OCI-LY1 (cell line): ENCODE data around the gene GDF15.

Source experiments
- H2AFZ ChIP-seq: fragments of 200-600 bp; sonication (generic), shearing (Covaris generic); 2 replicates; pipeline ENCODE4 v1.6.0; 2014; ENCODE audit warnings: antibody characterized with exemption, mild to moderate bottlenecking, low read length
- H3F3A ChIP-seq: fragments of 200-600 bp; sonication (generic), shearing (Covaris generic); 2 replicates; pipeline ENCODE4 v1.6.0; 2014; ENCODE audit warnings: mild to moderate bottlenecking, antibody characterized with exemption, low read length, moderate library complexity; ENCODE audit not compliant: insufficient read depth
- H3K27ac ChIP-seq: fragments of 200-600 bp; sonication (generic); 2 replicates; pipeline ENCODE4 v1.5.1; 2014; ENCODE audit warnings: low read length, mixed run types, mild to moderate bottlenecking, low read depth; ENCODE audit not compliant: poor library complexity, severe bottlenecking
- H3K27me3 ChIP-seq: fragments of 200-600 bp; sonication (generic); 2 replicates; pipeline ENCODE4 v1.6.0; 2014; ENCODE audit warnings: antibody characterized with exemption, mild to moderate bottlenecking, low read length, moderate library complexity; ENCODE audit not compliant: insufficient read depth
- H3K36me3 ChIP-seq: fragments of 200-600 bp; sonication (generic); 2 replicates; pipeline ENCODE4 v1.6.1; 2014; ENCODE audit warnings: mild to moderate bottlenecking, antibody characterized with exemption, low read length, moderate library complexity, mixed read lengths; ENCODE audit not compliant: insufficient read depth
- H3K4me1 ChIP-seq: fragments of 200-600 bp; sonication (generic); 2 replicates; pipeline ENCODE4 v1.5.1; 2014; ENCODE audit warnings: mild to moderate bottlenecking, low read length, moderate library complexity; ENCODE audit not compliant: insufficient read depth, severe bottlenecking
- H3K4me2 ChIP-seq: fragments of 200-600 bp; sonication (generic), shearing (Covaris generic); 2 replicates; pipeline ENCODE4 v1.6.1; 2014; ENCODE audit warnings: low read length
- H3K4me3 ChIP-seq: fragments of 200-600 bp; sonication (generic); 2 replicates; pipeline ENCODE4 v1.5.1; 2014; ENCODE audit warnings: low read length, low read depth, mild to moderate bottlenecking, mixed read lengths; ENCODE audit not compliant: poor library complexity, severe bottlenecking
- H3K79me2 ChIP-seq: fragments of 200-600 bp; shearing (Covaris generic); 2 replicates; pipeline ENCODE4 v1.6.1; 2016; ENCODE audit warnings: mixed run types, low read length, mixed read lengths; ENCODE audit not compliant: insufficient read depth
- H3K9ac ChIP-seq: fragments of 200-600 bp; sonication (generic), shearing (Covaris generic); 2 replicates; pipeline ENCODE4 v1.6.1; 2014; ENCODE audit warnings: mild to moderate bottlenecking, low read length, mixed read lengths
- H3K9me2 ChIP-seq: fragments of 200-600 bp; sonication (generic), shearing (Covaris generic); 2 replicates; pipeline ENCODE4 v1.6.1; 2014; ENCODE audit warnings: low read depth, mild to moderate bottlenecking, low read length, mixed read lengths
- H3K9me3 ChIP-seq: fragments of 200-600 bp; shearing (Covaris generic); 2 replicates; pipeline ENCODE4 v1.6.1; 2014; ENCODE audit warnings: low read length, mixed read lengths
- H4K20me1 ChIP-seq: fragments of 200-600 bp; sonication (generic), shearing (Covaris generic); 2 replicates; pipeline ENCODE4 v1.6.0; 2016; ENCODE audit warnings: mild to moderate bottlenecking, low read length; ENCODE audit not compliant: insufficient read depth
- EZH2 ChIP-seq: fragments of 200-600 bp; sonication (generic), shearing (Covaris generic); IDR thresholded peaks from 2 replicates; pipeline ENCODE4 v1.8.0; 2017; ENCODE audit warnings: borderline replicate concordance, mixed run types, mild to moderate bottlenecking, antibody characterized with exemption, low read length, moderate library complexity, mixed read lengths
- TF ChIP-seq, protein P1 (sequence below): fragments of 200-600 bp; sonication (generic), shearing (Covaris generic); IDR thresholded peaks from 2 replicates; pipeline ENCODE4 v1.5.1; 2017; ENCODE audit warnings: mild to moderate bottlenecking, antibody characterized with exemption, low read length, moderate library complexity, mixed read lengths

The GDF15 gene

GRCh38 chr19:18424122-18424889 lies 38.3 kb downstream of the GDF15 start:
- no peak for TF ChIP-seq EZH2
- TF ChIP-seq, protein P1, sequence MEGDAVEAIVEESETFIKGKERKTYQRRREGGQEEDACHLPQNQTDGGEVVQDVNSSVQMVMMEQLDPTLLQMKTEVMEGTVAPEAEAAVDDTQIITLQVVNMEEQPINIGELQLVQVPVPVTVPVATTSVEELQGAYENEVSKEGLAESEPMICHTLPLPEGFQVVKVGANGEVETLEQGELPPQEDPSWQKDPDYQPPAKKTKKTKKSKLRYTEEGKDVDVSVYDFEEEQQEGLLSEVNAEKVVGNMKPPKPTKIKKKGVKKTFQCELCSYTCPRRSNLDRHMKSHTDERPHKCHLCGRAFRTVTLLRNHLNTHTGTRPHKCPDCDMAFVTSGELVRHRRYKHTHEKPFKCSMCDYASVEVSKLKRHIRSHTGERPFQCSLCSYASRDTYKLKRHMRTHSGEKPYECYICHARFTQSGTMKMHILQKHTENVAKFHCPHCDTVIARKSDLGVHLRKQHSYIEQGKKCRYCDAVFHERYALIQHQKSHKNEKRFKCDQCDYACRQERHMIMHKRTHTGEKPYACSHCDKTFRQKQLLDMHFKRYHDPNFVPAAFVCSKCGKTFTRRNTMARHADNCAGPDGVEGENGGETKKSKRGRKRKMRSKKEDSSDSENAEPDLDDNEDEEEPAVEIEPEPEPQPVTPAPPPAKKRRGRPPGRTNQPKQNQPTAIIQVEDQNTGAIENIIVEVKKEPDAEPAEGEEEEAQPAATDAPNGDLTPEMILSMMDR, result no peak
- no peak overlapping the region for H3K27ac ChIP-seq
- no peaks in the 10 kb centered on the region for H3F3A ChIP-seq
- no peaks in the 10 kb centered on the region for H3K9me3 ChIP-seq
- no peak overlapping the region for H3K9ac ChIP-seq
- no peaks in the 10 kb centered on the region for H3K27me3 ChIP-seq
- H3K4me3 ChIP-seq, result no peak overlapping the region
- no peaks in the 10 kb centered on the region for H4K20me1 ChIP-seq
- H3K36me3 ChIP-seq, result no peaks in the 10 kb centered on the region
- H3K4me1 ChIP-seq, result peaks cover 30% of the 10 kb centered on the region
- H3K79me2 ChIP-seq, result no peaks in the 10 kb centered on the region
- H3K4me2 ChIP-seq, result no peak overlapping the region
- no peaks in the 10 kb centered on the region for H3K9me2 ChIP-seq
- no peak overlapping the region for H2AFZ ChIP-seq

GRCh38 chr19:18424890-18425514 lies 39.0 kb downstream of the GDF15 start:
- no peaks in the 10 kb centered on the region for H3F3A ChIP-seq
- H2AFZ ChIP-seq, result no peak overlapping the region
- no peaks in the 10 kb centered on the region for H4K20me1 ChIP-seq
- no peaks in the 10 kb centered on the region for H3K27me3 ChIP-seq
- no peak overlapping the region for H3K4me2 ChIP-seq
- TF ChIP-seq, protein P1, result no peak
- no peak for TF ChIP-seq EZH2
- H3K9ac ChIP-seq, result no peak overlapping the region
- no peak overlapping the region for H3K27ac ChIP-seq
- H3K9me2 ChIP-seq, result no peaks in the 10 kb centered on the region
- H3K9me3 ChIP-seq, result no peaks in the 10 kb centered on the region
- no peaks in the 10 kb centered on the region for H3K36me3 ChIP-seq
- no peaks in the 10 kb centered on the region for H3K79me2 ChIP-seq
- no peak overlapping the region for H3K4me3 ChIP-seq
- peaks cover 33% of the 10 kb centered on the region for H3K4me1 ChIP-seq

GRCh38 chr19:18425515-18426415 lies 39.8 kb downstream of the GDF15 start:
- no peak overlapping the region for H3K9ac ChIP-seq
- H3K4me2 ChIP-seq, result no peak overlapping the region
- no peak overlapping the region for H3K4me3 ChIP-seq
- no peaks in the 10 kb centered on the region for H3K9me2 ChIP-seq
- no peaks in the 10 kb centered on the region for H3K27me3 ChIP-seq
- H3K27ac ChIP-seq, result no peak overlapping the region
- H3K9me3 ChIP-seq, result no peaks in the 10 kb centered on the region
- peaks cover 28% of the 10 kb centered on the region for H3K4me1 ChIP-seq
- no peaks in the 10 kb centered on the region for H4K20me1 ChIP-seq
- no peak overlapping the region for H2AFZ ChIP-seq
- H3K79me2 ChIP-seq, result no peaks in the 10 kb centered on the region
- H3K36me3 ChIP-seq, result no peaks in the 10 kb centered on the region
- TF ChIP-seq, protein P1, result peak; percentile 6; the same call in 1 of the 2 replicates
- no peak for TF ChIP-seq EZH2
- no peaks in the 10 kb centered on the region for H3F3A ChIP-seq
